GM19240 (cell line): ENCODE data around the gene UQCR11.

Source experiments
- DNase-seq: peaks from one replicate; pipeline ENCODE4 v3.0.0; 2011; ENCODE audit warnings: low spot score; ENCODE audit not compliant: insufficient read length

UQCR11 gene

DNA sequence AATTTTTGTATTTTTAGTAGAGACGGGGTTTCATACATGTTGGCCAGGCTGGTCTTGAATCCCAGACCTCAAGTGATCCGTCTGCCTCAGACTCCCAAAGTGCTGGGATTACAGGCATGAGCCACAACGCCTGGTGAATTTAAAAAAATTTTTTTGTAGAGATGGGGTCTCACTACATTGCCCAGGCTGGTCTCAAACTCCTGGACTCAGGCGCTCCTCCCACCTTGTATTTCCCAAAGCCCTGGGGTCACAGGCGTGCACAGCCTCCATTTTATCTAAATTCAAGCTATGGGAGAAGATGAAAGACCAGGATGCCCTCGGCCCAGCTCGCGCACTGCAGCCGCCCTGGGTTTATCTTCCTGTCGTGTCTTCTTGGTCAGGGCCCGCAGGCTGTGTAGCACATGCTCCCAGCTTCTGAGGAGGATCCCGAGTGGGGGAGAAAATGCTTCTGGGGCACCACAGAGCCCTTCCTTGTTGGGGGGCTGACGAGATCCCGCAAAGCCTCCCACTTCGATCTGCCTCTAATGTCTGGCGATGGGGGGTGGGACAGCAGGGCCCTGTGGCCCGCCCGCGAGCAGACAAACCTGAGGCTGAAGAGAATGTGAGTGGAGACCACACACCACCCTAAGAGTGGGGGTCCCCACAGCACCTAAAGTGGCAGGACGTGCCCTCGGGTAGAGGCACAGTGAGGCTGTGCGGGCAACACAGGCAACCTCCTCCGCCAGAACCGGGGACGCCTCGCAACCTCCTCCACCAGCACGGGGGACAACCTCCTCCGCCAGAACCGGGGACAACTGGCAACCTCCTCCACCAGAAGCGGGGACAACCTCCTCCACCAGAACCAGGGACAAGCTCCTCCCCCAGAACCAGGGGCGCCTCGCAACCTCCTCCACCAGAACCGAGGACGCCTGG, 31.3 kb upstream of the UQCR11 start:
- DNase-seq: no peak

DNA sequence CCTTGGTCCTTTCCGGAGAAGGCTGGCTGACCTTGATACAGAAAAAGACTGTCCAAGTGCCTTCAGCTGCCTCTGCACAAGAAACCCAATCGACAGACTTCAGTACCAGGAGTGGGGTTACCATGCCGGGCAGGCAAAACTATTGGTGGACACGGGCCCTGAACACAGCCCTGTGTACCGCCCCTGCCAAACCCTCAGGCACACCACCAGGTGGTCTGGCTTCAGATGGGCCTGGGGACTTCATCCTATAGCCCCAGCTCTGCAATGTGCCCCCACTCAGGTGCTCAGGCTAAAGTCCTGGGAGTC, 29.6 kb upstream of the UQCR11 start:
- no peak for DNase-seq

GRCh38 chr19:1634242-1634937, 29.1 kb upstream of the UQCR11 start:
- no peak for DNase-seq

GRCh38 chr19:1633269-1633826, 28.1 kb upstream of the UQCR11 start:
- no peak for DNase-seq

DNA sequence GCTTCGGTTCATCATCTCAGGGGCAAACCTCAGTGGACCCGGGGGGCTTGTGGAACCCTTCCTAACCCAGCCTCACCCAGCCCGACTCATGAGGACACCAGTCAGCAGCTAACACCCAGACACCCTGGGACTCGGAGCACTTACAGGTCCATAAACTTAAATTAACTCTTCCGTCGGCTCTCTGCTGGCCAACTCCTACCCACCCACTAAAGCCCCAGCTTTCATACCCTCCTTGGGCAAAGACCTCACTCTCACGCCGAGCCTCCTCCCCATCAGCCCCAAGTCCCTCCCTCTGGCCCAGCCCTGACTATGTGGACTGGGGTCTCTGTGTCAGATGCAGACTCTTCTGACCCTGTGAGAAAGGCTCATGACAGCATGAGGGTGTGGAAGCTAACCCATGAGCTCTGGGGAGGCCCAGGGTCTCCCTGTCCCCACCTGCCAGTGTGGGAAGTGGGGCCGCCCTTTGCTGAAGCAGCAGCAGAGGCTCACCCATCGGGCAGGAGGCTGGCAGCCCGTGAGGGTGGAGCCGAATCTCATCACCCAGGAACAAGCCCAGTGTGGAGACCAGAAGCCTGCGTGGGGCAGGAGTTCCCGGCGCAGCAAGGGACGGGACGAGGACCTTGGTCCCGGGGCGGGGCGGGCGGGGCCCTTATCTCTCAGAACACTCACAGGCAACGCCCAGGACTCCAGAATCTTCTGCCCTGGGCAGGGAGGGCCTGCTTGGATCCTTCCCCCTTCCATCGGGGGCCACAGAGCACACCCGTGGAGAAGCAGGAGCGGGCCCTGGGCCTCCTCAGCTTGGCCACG, 27.4 kb upstream of the UQCR11 start:
- no peak for DNase-seq

- DNase-seq: no peak
These were observed 26.4 kb upstream of the UQCR11 start for GRCh38 chr19:1631557-1632100.

DNA sequence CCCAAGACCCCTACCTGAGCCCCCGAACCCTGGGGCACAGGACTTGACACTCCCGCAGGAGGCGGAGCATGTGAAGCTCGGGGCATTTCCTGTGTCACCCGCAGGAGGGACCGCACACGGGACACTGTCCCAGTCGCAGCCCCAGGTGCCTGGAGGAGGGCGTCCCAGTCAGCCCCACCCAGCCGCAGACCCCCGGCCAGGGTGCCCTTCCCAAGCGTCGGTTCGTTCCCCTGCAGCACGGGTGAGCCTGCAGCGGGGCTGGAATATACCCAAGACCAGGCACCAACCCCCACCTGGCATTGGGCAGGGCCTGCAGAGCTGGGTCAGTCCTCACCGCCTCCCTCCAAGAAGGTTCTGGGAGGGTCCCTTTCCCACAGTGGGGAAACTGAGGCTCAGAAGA, 25.5 kb upstream of the UQCR11 start:
- no peak for DNase-seq

- DNase-seq: no peak
These were observed 24.8 kb upstream of the UQCR11 start for GRCh38 chr19:1630012-1630411.

DNA sequence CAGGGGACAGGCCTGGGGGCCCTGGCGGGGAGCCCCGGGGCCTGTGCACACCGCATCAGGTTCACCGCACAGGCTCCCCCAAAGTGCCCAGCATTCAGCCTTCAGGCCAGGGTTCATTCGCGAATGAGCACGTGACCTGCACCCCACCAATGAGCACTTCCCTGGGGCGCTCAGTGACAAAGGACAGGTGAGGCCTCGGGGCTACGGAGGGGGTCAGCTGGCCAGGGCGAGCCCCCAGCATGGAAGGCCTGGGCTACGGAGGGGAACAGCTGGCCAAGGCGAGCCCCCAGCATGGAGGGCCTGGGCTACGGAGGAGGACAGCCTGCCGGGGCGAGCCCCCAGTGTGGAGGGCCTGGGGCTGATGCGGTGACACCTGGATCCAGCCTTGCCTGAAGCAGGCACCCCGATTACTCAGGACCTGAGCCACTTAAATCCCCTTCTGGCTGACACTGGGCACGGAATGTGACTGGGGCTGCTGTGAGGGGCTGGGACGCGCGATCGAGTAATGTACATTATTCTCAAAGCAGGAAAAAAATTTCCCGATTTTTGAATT, 24.1 kb upstream of the UQCR11 start:
- no peak for DNase-seq

- no peak for DNase-seq
These were observed 21.9 kb upstream of the UQCR11 start for GRCh38 chr19:1627194-1627593.

DNA sequence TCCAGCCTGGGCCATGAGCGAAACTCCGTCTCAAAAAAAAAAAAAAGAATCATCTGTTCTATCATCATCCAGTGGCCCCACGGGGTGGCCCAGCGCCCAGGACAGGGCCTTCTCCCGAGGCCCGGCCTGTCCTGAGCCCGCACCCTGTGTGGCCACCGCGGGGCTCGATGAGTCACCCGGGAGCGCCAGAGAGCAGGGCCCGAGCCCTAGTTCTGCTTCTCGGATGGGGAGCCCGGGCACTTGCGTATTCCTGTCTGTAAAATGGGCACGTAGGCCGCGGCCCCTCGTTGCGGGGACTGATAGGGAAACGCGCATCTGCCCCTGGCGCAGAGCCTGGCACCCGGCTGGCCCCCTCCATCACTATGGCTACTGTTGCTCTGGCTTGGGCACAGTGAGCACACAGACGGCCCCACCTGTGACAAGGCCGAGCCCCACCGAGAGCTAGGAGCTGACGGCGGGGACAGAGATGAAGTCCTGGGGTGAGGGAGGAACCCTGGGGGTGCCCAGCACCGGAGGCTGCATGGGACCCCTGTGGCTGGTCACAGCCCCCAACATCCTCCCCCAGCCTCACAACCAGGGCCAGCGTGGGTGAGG, 21.3 kb upstream of the UQCR11 start:
- no peak for DNase-seq

GRCh38 chr19:1624458-1624857, 19.2 kb upstream of the UQCR11 start:
- peak; percentile 57 for DNase-seq

GRCh38 chr19:1622541-1622940, 17.3 kb upstream of the UQCR11 start:
- DNase-seq: no peak

- no peak for DNase-seq
These were observed 16.7 kb upstream of the UQCR11 start for GRCh38 chr19:1622007-1622406.

- DNase-seq: no peak
These were observed 16.3 kb upstream of the UQCR11 start for GRCh38 chr19:1621574-1621973.

- DNase-seq: no peak
These were observed 15.8 kb upstream of the UQCR11 start for GRCh38 chr19:1621021-1621420.

DNA sequence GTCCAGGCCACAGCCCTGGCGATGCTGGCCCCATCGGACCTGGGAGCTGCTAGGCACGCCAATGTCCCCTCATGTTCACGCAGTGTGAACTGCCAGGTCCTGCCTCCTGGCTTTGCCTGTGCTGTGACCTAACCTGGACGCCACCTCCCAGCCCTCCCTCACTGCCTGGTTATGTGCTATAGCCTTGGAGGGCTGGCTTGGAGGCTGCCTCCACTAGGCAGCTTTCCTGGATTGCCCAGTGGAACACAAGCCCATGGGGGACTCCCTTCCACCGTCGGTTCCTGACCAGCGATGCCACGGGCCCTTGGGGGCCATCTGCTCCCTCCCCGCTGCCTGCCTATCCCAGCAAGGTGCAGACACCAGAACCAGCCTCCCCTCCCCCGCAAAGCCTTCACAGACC, 15.2 kb upstream of the UQCR11 start:
- no peak for DNase-seq

DNA sequence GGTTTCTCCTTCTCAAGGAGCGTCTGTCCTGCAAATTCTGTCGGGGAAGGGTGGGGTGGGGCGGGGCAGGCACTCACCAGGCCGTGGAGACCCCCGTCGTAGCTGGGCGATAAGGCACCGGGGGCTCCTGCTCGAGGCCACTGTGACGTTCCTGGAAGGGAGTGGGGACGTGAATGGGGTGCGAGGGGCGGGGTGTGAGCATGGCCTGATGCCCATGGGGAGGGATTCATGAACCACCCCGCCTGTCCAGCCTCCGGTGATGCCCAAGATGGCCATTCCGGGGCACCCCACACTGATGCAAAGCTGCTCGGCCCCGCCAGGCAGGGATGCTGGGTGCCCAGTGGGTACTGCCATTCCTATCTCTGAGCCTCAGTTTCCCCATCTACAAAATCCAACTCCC, 14.4 kb upstream of the UQCR11 start:
- no peak for DNase-seq

GRCh38 chr19:1619094-1619439, 13.8 kb upstream of the UQCR11 start:
- DNase-seq: no peak

DNA sequence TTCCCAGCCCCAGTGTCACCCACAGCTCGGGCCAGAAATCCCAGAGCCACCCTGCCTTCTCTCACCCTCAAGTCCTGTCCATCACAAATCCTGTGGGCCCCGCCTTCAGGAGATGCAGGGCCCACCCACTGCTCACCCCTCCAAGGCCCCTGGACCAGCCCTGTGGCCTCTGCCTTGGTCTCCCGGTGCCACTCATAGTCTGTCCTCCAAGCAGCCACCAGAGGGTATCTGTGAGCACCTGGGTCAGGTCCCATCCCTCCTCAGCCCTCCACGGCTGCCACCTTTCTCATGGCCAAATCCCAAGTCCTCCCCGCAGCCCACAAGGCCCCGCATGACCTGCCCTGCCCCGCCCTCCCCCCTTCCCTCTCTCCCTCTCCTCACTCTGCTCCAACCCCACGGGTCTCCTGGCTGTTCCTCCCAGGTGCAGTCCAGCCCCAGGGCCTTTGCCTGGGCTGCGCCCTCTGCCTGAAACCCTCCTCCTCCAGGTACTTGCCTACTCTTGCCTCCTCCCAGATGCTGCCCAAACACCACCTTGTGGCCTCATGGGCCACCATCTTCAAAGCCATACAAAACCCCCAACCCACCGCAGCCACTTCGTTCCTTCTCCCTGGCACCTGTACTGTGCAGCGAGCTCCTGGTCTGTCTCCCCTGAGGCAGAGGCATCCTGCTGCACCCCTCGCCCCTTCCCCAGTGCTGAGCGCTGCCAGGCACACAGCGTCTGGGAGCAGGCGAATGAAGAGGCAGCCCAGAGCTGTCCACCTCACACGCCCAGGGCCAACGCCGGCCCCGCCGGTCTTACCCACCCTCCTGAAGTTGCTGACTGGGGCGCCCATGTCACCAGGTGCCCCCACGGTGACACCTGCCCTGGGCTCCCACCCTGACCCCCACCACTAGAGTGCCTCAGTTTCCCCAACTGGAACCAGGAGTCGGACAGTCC, 13.2 kb upstream of the UQCR11 start:
- DNase-seq: peak; percentile 75
